ENCODE results near the gene SV2C.

The SV2C gene

GRCh38 chr5:76144513-76145274, 61.5 kb downstream of the SV2C start:
- Histone ChIP-seq H3K9me3 (ENCODE audit: control insufficient read depth, insufficient read depth, low read depth, low read length) (no peaks in the 10 kb centered on the region), H3K36me3 (ENCODE audit: control insufficient read depth, insufficient read depth, low read length) (no peaks in the 10 kb centered on the region), H3K27me3 (ENCODE audit: control insufficient read depth, insufficient read depth, low read length) (no peaks in the 10 kb centered on the region), H3K4me3 (ENCODE audit: low read depth, low read length) (no peak overlapping the region), H3K27ac (ENCODE audit: low read depth, low read length) (no peak overlapping the region), H3K4me1 (ENCODE audit: control insufficient read depth, insufficient read depth, low read length) (peaks cover 7% of the 10 kb centered on the region), H3K9ac (ENCODE audit: low read length) (no peak overlapping the region)

DNA sequence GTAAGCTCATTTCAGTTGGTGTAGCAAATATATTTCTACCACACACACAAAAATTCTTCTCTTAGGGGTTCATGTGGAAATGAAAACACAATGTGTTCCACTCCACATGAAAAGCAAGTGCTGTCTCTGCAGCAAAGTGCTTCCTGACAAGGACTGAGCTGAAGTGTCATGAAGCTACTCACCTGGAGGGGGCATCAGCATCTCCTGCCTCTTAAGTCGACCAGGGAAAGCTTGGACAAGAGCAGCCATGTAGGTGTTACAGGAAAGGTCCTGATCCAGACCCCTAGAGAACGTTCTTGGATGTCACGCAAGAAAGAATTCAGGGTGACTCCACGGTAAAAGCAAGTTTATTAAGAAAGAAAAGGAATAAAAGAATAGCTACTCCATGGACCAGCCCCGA, 62.8 kb downstream of the SV2C start:
- Histone ChIP-seq H3K27ac (ENCODE audit: low read depth, low read length) (no peak overlapping the region), H3K4me3 (ENCODE audit: low read depth, low read length) (no peak overlapping the region), H3K4me1 (ENCODE audit: control insufficient read depth, insufficient read depth, low read length) (peaks cover 7% of the 10 kb centered on the region), H3K9me3 (ENCODE audit: control insufficient read depth, insufficient read depth, low read depth, low read length) (no peaks in the 10 kb centered on the region), H3K27me3 (ENCODE audit: control insufficient read depth, insufficient read depth, low read length) (no peaks in the 10 kb centered on the region), H3K9ac (ENCODE audit: low read length) (no peak overlapping the region), H3K36me3 (ENCODE audit: control insufficient read depth, insufficient read depth, low read length) (no peaks in the 10 kb centered on the region)

- H3K27ac ChIP-seq (ENCODE audit: low read depth, low read length) = no peak overlapping the region
Measured at GRCh38 chr5:76149636-76150035, 66.5 kb downstream of the SV2C start.

DNA sequence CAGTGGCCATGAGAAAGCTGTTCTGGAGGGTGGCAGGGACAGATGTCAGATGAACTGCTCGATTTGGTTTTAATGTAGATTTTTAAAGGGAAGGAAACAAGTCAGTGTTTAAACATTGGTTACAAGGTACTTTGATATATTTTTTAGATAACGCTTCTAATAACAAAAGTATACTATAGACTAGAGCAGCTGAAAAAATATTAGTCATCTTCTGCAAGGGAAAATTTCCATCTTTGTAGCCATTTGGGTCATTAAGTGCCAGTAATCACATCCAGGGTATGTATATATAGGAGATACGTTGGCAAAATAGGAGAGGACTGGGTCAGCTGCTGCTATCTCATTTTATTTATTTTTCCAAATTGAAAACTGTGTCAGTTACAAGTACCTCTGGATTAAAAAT, 69.0 kb downstream of the SV2C start:
- H3K4me3 ChIP-seq (ENCODE audit: low read depth, low read length) = no peak overlapping the region
- no peaks in the 10 kb centered on the region for H3K27me3 ChIP-seq (ENCODE audit: control insufficient read depth, insufficient read depth, low read length)

More at GRCh38 chr5:76149636-76150035, 66.5 kb downstream of the SV2C start:
- Histone ChIP-seq H3K9ac (ENCODE audit: low read length) (no peak overlapping the region), H3K4me1 (ENCODE audit: control insufficient read depth, insufficient read depth, low read length) (peaks cover 15% of the 10 kb centered on the region), H3K27me3 (ENCODE audit: control insufficient read depth, insufficient read depth, low read length) (no peaks in the 10 kb centered on the region), H3K36me3 (ENCODE audit: control insufficient read depth, insufficient read depth, low read length) (no peaks in the 10 kb centered on the region), H3K4me3 (ENCODE audit: low read depth, low read length) (no peak overlapping the region), H3K9me3 (ENCODE audit: control insufficient read depth, insufficient read depth, low read depth, low read length) (no peaks in the 10 kb centered on the region)

DNA sequence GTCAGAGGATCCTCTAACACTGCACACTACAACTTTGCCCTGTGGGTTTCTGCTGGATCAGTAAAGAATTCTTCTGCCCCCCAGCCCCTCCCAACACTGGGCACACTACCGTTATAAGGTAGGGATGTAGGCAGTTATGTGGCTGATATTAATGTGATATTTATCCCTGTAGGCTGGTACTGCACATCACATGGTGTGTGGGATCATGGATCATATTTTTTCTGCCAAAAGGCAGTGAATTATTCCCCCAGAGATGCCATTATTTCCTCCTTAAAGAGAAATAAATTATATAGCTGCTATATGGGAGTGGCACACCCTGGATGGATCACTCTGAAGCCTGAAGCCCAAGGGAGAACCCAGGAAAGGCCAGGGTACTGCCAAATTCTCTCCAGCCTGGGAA, 69.5 kb downstream of the SV2C start:
- H3K27me3 ChIP-seq (ENCODE audit: control insufficient read depth, insufficient read depth, low read length) = no peaks in the 10 kb centered on the region
- H3K4me1 ChIP-seq (ENCODE audit: control insufficient read depth, insufficient read depth, low read length) = peaks cover 9% of the 10 kb centered on the region
- no peak overlapping the region for H3K27ac ChIP-seq (ENCODE audit: low read depth, low read length)
- no peaks in the 10 kb centered on the region for H3K36me3 ChIP-seq (ENCODE audit: control insufficient read depth, insufficient read depth, low read length)
- H3K4me3 ChIP-seq (ENCODE audit: low read depth, low read length) = no peak overlapping the region
- no peak overlapping the region for H3K9ac ChIP-seq (ENCODE audit: low read length)
- no peaks in the 10 kb centered on the region for H3K9me3 ChIP-seq (ENCODE audit: control insufficient read depth, insufficient read depth, low read depth, low read length)

More for the DNA sequence above, 69.0 kb downstream of the SV2C start:
- H3K36me3 ChIP-seq (ENCODE audit: control insufficient read depth, insufficient read depth, low read length) = no peaks in the 10 kb centered on the region
- no peaks in the 10 kb centered on the region for H3K9me3 ChIP-seq (ENCODE audit: control insufficient read depth, insufficient read depth, low read depth, low read length)
- no peak overlapping the region for H3K27ac ChIP-seq (ENCODE audit: low read depth, low read length)
- peaks cover 9% of the 10 kb centered on the region for H3K4me1 ChIP-seq (ENCODE audit: control insufficient read depth, insufficient read depth, low read length)
- no peak overlapping the region for H3K9ac ChIP-seq (ENCODE audit: low read length)

- no peaks in the 10 kb centered on the region for H3K27me3 ChIP-seq (ENCODE audit: control insufficient read depth, insufficient read depth, low read length)
- H3K9me3 ChIP-seq (ENCODE audit: control insufficient read depth, insufficient read depth, low read depth, low read length) = no peaks in the 10 kb centered on the region
- no peak overlapping the region for H3K9ac ChIP-seq (ENCODE audit: low read length)
- no peaks in the 10 kb centered on the region for H3K36me3 ChIP-seq (ENCODE audit: control insufficient read depth, insufficient read depth, low read length)
- H3K27ac ChIP-seq (ENCODE audit: low read depth, low read length) = no peak overlapping the region
- no peak overlapping the region for H3K4me3 ChIP-seq (ENCODE audit: low read depth, low read length)
- H3K4me1 ChIP-seq (ENCODE audit: control insufficient read depth, insufficient read depth, low read length) = peaks cover 9% of the 10 kb centered on the region
Measured at GRCh38 chr5:76153271-76153670, 70.1 kb downstream of the SV2C start.

- Histone ChIP-seq H3K27ac (ENCODE audit: low read depth, low read length) (no peak overlapping the region), H3K9me3 (ENCODE audit: control insufficient read depth, insufficient read depth, low read depth, low read length) (no peaks in the 10 kb centered on the region), H3K9ac (ENCODE audit: low read length) (no peak overlapping the region), H3K4me1 (ENCODE audit: control insufficient read depth, insufficient read depth, low read length) (peaks cover 9% of the 10 kb centered on the region), H3K4me3 (ENCODE audit: low read depth, low read length) (no peak overlapping the region), H3K36me3 (ENCODE audit: control insufficient read depth, insufficient read depth, low read length) (no peaks in the 10 kb centered on the region), H3K27me3 (ENCODE audit: control insufficient read depth, insufficient read depth, low read length) (no peaks in the 10 kb centered on the region)
Measured at GRCh38 chr5:76154009-76154690, 71.0 kb downstream of the SV2C start.

GRCh38 chr5:76155536-76155935, 72.4 kb downstream of the SV2C start:
- Histone ChIP-seq H3K27ac (ENCODE audit: low read depth, low read length) (no peak overlapping the region), H3K4me3 (ENCODE audit: low read depth, low read length) (no peak overlapping the region), H3K4me1 (ENCODE audit: control insufficient read depth, insufficient read depth, low read length) (peaks cover 9% of the 10 kb centered on the region), H3K9me3 (ENCODE audit: control insufficient read depth, insufficient read depth, low read depth, low read length) (no peaks in the 10 kb centered on the region), H3K36me3 (ENCODE audit: control insufficient read depth, insufficient read depth, low read length) (no peaks in the 10 kb centered on the region), H3K9ac (ENCODE audit: low read length) (no peak overlapping the region), H3K27me3 (ENCODE audit: control insufficient read depth, insufficient read depth, low read length) (no peaks in the 10 kb centered on the region)

- Histone ChIP-seq H3K9ac (ENCODE audit: low read length) (no peak overlapping the region), H3K27ac (ENCODE audit: low read depth, low read length) (no peak overlapping the region), H3K4me1 (ENCODE audit: control insufficient read depth, insufficient read depth, low read length) (no peaks in the 10 kb centered on the region), H3K27me3 (ENCODE audit: control insufficient read depth, insufficient read depth, low read length) (no peaks in the 10 kb centered on the region), H3K4me3 (ENCODE audit: low read depth, low read length) (no peak overlapping the region), H3K36me3 (ENCODE audit: control insufficient read depth, insufficient read depth, low read length) (no peaks in the 10 kb centered on the region), H3K9me3 (ENCODE audit: control insufficient read depth, insufficient read depth, low read depth, low read length) (no peaks in the 10 kb centered on the region)
Measured at GRCh38 chr5:76162335-76162734, 79.2 kb downstream of the SV2C start.

- H3K4me1 ChIP-seq (ENCODE audit: control insufficient read depth, insufficient read depth, low read length) = no peaks in the 10 kb centered on the region
- no peaks in the 10 kb centered on the region for H3K36me3 ChIP-seq (ENCODE audit: control insufficient read depth, insufficient read depth, low read length)
- H3K9ac ChIP-seq (ENCODE audit: low read length) = no peak overlapping the region
- no peak overlapping the region for H3K27ac ChIP-seq (ENCODE audit: low read depth, low read length)
- no peak overlapping the region for H3K4me3 ChIP-seq (ENCODE audit: low read depth, low read length)
- no peaks in the 10 kb centered on the region for H3K27me3 ChIP-seq (ENCODE audit: control insufficient read depth, insufficient read depth, low read length)
- H3K9me3 ChIP-seq (ENCODE audit: control insufficient read depth, insufficient read depth, low read depth, low read length) = no peaks in the 10 kb centered on the region
Measured at GRCh38 chr5:76163111-76163628, 80.0 kb downstream of the SV2C start.

DNA sequence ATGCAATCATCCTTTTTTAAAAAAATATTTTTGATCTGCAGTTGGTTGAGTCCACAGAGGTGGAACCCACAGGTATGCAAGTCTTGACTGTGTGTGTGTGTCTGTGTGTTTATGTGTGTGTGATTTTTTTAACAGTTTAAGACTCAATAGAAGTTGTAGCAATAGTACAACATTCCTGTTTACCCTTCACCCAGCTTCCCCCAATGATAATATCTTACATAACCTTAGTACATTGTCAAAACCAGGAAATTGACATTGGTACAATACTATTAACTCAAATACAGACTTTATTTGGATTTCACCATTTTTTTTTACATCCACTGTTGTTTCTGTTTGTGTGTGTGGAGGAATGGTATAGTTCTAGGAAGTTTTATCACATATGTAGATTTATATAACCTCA, 81.8 kb downstream of the SV2C start:
- H3K27me3 ChIP-seq (ENCODE audit: control insufficient read depth, insufficient read depth, low read length) = no peaks in the 10 kb centered on the region
- H3K4me1 ChIP-seq (ENCODE audit: control insufficient read depth, insufficient read depth, low read length) = no peaks in the 10 kb centered on the region
- no peak overlapping the region for H3K9ac ChIP-seq (ENCODE audit: low read length)
- no peak overlapping the region for H3K4me3 ChIP-seq (ENCODE audit: low read depth, low read length)
- no peaks in the 10 kb centered on the region for H3K36me3 ChIP-seq (ENCODE audit: control insufficient read depth, insufficient read depth, low read length)
- H3K9me3 ChIP-seq (ENCODE audit: control insufficient read depth, insufficient read depth, low read depth, low read length) = no peaks in the 10 kb centered on the region
- no peak overlapping the region for H3K27ac ChIP-seq (ENCODE audit: low read depth, low read length)

All from HUES6 (cell line).